Activated CD4-positive, alpha-beta T cell treated with anti-CD3 and anti-CD28 coated beads for 4 hours (primary cell): ENCODE results near the gene SLC39A8.

Experiments used
- DNase-seq, 2 donors: peaks; one replicate each; pipeline ENCODE4 v3.0.0-alpha.2; 2020

SLC39A8 gene

GRCh38 chr4:102339018-102339417, 6.3 kb downstream of the SLC39A8 start:
- no peak for DNase-seq

GRCh38 chr4:102338405-102338804, 6.9 kb downstream of the SLC39A8 start:
- no peak for DNase-seq

- DNase-seq: no peak
These were observed 9.7 kb downstream of the SLC39A8 start for GRCh38 chr4:102335616-102336015.

- no peak for DNase-seq
These were observed 10.7 kb downstream of the SLC39A8 start for GRCh38 chr4:102334624-102335023.

GRCh38 chr4:102333787-102334186, 11.5 kb downstream of the SLC39A8 start:
- no peak for DNase-seq

- DNase-seq: no peak
These were observed 17.2 kb downstream of the SLC39A8 start for GRCh38 chr4:102328045-102328444.

GRCh38 chr4:102326951-102327350, 18.3 kb downstream of the SLC39A8 start:
- no peak for DNase-seq

GRCh38 chr4:102324730-102325129, 20.6 kb downstream of the SLC39A8 start:
- no peak for DNase-seq

- DNase-seq: no peak
These were observed 22.5 kb downstream of the SLC39A8 start for GRCh38 chr4:102322736-102323135.

- DNase-seq: no peak
These were observed 23.9 kb downstream of the SLC39A8 start for GRCh38 chr4:102321260-102321995.

GRCh38 chr4:102319594-102319993, 25.7 kb downstream of the SLC39A8 start:
- DNase-seq: no peak

GRCh38 chr4:102318526-102318925, 26.8 kb downstream of the SLC39A8 start:
- DNase-seq: no peak

GRCh38 chr4:102318105-102318504, 27.2 kb downstream of the SLC39A8 start:
- DNase-seq: no peak

- DNase-seq: no peak
These were observed 27.8 kb downstream of the SLC39A8 start for GRCh38 chr4:102317459-102317858.

- no peak for DNase-seq
These were observed 28.7 kb downstream of the SLC39A8 start for GRCh38 chr4:102316585-102316984.

GRCh38 chr4:102315532-102315931, 29.8 kb downstream of the SLC39A8 start:
- no peak for DNase-seq

- DNase-seq: no peak
These were observed 32.9 kb downstream of the SLC39A8 start for GRCh38 chr4:102312417-102312816.

- no peak for DNase-seq
These were observed 33.4 kb downstream of the SLC39A8 start for GRCh38 chr4:102311912-102312311.

- DNase-seq: no peak
These were observed 33.9 kb downstream of the SLC39A8 start for GRCh38 chr4:102311407-102311806.

GRCh38 chr4:102308032-102308799, 37.1 kb downstream of the SLC39A8 start:
- DNase-seq: no peak

- no peak for DNase-seq
These were observed 39.6 kb downstream of the SLC39A8 start for GRCh38 chr4:102305666-102306065.

GRCh38 chr4:102302762-102303161, 42.5 kb downstream of the SLC39A8 start:
- no peak for DNase-seq

GRCh38 chr4:102301167-102301566, 44.1 kb downstream of the SLC39A8 start:
- no peak for DNase-seq

- DNase-seq: peak; percentile 3 to 9
These were observed 45.8 kb downstream of the SLC39A8 start for GRCh38 chr4:102299354-102300107.
